ENCODE measurements around the gene ERMN. TPM values are rescaled to one million over a fixed set of nuclear protein-coding genes. Genes with fewer than 3 reads are reported as not detected.
A peak's percentile ranks its signal among the peaks of the same experiment; 100 is the strongest.
"Not testable (repeated sequence)": the region's sequence is repeated elsewhere in the genome, so short reads cannot be mapped to it uniquely, and the experiment has no call there.

The ERMN gene
- not detected in 2 replicates for total RNA-seq (2014; rRNA removed; shearing (Covaris generic))

- DNase-seq (ENCODE audit: low spot score) = no peak
Measured at GRCh38 chr2:157325786-157326185, at the start of gene ERMN. TSS of gene ERMN (minus strand) at chr2:157325824. CDS start at chr2:157325642, 182 bp downstream.

- DNase-seq (ENCODE audit: low spot score) = no peak
Measured at GRCh38 chr2:157375384-157375783, 49.8 kb upstream of the ERMN start.

- DNase-seq (ENCODE audit: low spot score) = not testable (repeated sequence)
Measured at GRCh38 chr2:157368508-157368907, 42.9 kb upstream of the ERMN start.

DNA sequence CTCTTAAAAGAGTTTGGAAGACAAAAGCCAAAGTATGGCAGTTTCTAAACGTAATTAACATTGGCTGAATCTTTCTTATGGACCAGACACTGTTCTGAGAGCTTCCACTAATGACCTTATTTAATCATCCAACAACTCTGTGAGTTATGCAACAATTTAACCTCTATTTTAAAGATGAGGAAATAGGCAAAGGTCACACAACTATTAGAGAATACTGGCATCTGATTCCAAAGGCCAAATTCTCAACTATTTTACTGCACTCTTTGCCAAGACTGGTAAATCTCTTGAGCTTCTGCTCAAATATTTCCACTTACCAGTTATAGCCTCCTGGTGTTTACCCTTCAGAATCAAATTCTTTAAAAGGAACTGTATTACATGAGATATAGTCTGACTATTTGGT, 42.1 kb upstream of the ERMN start:
- no peak for DNase-seq (ENCODE audit: low spot score)

DNA sequence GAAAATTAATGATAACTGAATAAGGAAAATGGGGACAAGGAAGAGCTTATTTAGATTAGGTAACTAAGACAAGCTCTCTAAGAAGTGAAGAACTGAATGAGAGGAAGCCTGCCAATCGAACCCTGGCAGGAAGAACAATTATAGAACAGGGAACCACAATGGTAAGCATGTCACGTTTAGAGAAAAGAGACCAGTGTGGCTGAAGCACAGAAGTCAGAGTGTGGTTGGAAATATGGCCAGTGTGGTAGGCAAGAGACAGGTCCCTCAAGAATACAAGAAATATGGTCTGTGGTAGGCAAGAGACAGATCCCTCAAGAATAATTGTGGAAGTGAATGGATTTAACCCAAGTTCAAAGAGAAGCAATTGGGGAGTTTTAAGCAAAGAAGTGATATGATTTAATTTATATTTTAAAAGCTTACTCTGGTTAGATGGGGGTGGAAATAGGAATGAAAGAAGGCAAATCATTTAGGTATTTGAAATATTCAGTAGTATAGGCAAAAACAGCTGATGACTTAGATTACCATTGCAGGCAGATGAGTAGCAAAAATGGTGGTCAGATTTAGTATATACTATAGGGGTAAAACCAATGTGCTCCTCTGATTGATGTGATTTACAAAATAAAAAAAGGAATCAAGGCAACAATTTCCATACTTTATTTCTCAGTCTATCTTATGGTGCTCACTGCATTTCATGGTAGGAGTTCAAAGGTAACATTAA, 38.8 kb upstream of the ERMN start:
- DNase-seq (ENCODE audit: low spot score) = no peak

- DNase-seq (ENCODE audit: low spot score) = no peak
Measured at GRCh38 chr2:157363612-157364101, 38.0 kb upstream of the ERMN start.

DNA sequence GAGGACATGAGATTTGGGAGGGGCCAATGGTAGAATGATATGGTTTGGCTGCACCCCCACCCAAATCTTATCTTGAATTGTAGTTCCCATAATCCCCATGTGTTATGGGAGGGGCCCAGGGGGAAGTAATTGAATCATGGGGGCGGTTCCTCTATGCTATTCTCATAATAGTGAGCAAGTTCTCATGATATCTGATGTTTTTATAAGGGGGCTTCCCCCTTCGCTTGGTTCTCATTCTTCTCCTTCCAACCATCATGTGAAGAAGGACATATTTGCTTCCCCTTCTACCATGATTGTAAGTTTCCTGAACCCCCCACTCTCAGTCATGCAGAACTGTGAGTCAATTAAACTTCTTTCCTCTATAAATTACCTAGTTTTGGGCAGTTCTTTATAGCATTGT, 37.0 kb upstream of the ERMN start:
- no peak for DNase-seq (ENCODE audit: low spot score)

GRCh38 chr2:157361526-157361925, 35.9 kb upstream of the ERMN start:
- DNase-seq (ENCODE audit: low spot score) = no peak

- DNase-seq (ENCODE audit: low spot score) = no peak
Measured at GRCh38 chr2:157359628-157360027, 34.0 kb upstream of the ERMN start.

- peak; percentile 22 for DNase-seq (ENCODE audit: low spot score)
Measured at GRCh38 chr2:157355618-157356017, 30.0 kb upstream of the ERMN start.

DNA sequence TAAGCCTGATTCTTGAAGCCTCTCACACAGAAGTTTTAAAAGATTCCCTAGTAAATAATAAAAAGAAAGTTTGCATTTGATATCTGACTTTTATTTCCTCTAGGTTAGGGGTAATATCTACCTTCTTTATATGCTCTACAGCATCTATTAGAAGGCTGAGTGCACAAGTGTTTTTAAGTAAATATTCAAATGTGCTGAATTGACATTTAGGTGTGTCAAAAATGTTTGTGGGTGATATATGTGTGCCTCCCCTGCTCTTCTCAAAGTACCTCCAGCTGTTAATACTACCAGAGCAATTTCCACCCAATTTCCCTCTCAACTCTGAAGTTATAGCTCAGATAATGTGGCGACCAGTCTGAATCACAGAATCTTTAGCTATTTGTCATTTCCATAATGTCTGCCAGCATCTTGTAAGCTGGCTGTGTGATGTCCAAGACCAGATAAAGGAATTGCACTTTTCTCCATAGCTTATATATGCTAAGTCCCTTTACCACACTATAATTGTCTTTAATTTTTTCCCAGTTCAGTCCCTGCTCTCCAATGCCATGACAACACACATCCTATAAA, 24.4 kb upstream of the ERMN start:
- no peak for DNase-seq (ENCODE audit: low spot score)

GRCh38 chr2:157348291-157348921, 22.8 kb upstream of the ERMN start:
- no peak for DNase-seq (ENCODE audit: low spot score)

DNA sequence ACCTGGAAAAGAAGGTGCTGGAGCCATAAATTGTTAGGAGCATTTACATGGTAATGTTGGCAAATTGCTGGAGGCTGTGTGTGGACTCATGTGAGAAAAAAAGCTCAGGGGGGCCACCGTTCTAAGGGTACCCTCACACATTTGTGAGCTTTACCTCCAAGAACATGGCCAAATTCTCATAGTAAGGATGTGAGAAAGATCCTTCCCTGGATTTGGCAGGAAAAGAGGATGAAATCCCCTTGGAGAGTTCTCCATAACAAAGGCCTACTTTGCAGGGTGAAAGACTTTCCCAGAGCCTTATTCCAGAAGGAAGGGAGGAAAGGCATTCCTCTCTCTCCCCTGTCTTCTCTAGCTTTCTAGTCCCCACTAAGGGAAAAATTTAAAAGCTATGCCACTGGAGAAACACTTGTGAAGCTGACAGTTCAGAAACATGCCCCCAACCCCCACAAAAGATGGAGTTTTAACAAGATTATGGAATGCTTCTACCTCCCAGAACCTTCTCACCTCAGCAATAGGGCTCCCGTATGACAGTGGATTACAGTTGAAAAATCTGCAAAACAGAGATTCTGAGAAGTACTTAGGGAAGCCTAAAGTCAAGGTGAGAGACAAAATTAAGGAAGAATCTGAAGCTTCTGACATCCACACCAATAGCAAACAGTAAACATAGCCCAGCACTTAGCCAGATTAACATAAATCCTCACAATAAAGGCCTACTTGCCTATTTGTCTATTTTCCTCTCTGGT, 20.2 kb upstream of the ERMN start:
- DNase-seq (ENCODE audit: low spot score) = no peak

- DNase-seq (ENCODE audit: low spot score) = not testable (repeated sequence)
Measured at GRCh38 chr2:157341381-157341780, 15.8 kb upstream of the ERMN start.

DNA sequence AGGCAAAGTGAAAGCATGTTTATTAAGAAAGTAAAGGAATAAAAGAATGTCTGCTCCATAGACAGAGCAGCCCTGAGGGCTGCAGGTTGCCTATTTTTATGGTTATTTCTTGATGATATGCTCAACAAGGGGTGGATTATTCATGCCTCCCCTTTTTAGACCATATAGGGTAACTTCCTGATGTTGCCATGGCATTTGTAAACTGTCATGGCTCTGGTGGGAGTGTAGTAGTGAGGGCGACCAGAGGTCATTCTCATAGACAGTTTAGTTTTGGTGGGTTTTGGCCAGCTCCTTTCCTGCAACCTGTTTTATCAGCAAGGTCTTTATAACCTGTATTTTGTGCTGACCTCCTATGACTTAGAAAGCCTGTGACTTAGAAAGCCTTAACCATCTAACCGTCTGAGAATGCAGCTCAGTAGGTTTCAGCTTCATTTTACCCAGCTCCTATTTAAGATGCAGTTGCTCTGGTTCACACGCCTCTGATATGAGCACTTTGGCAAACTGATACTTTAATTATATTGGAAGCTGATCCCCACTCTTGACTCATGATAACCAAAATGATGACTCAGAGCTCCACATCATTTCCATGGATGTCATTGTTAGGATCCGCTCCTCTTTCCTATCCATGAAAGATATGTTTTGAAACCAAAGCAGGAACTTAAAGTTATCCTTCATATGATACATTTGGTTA, 14.5 kb upstream of the ERMN start:
- no peak for DNase-seq (ENCODE audit: low spot score)

GRCh38 chr2:157337978-157338377, 12.4 kb upstream of the ERMN start:
- no peak for DNase-seq (ENCODE audit: low spot score)

DNA sequence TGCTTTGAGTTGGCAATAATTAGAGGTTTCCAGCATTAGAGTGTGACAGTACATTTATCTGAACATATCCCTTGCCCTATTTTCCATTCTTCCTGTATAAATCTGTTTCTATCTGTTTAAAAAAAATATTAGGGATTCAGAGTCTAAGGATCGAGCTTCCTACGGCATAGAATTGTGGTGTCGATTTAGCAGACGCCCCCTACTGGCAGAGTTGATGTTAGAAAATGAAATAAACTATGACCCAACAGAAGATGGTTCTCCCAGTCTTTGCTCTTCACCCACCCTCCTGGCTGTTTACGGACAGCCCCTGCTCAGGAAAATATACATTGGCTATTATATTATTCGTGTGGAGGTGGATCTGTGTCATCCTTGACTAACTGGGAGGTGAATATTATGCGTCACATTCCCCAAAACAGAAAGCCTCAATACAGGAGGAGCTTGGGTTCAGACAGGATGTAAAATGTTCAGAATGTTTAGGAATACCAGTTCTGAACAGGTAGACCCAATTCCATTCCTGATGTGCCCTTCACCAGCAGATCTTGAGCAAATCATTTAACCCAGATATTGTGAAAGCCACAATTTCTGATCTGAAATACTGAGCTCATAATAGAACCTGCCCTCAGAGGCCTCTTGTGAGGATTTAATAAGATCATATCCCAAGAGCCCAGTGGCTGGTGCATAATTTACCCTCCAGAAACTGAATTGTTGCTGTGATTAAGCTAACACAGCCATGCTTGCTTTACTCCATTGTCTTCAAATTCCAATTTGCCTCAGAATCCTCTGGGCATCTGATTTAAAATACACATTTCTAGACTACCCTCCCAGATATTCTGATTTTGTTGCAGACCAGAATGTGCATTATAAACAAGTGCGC, 10.8 kb upstream of the ERMN start:
- peak; percentile 40 for DNase-seq (ENCODE audit: low spot score)

GRCh38 chr2:157334797-157335196, 9.2 kb upstream of the ERMN start:
- DNase-seq (ENCODE audit: low spot score) = no peak

DNA sequence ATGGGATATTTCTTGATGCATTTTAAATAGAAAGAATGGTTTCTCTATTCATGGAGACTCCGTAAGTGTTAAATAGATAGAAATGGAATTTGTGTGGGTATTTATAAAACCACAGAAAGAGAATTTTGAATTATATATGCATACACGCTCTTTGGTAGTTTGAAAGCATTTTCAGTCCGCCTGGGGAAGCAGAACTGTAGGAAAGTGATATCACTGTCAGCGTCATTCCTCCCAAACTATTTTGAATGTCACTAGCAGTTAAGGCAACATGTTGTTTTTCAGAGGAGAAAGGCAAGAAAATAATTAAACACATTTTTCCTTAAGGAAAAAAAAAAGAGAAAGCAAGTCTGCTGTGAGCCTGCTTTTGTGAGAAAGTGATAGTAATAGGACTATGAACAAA, 8.7 kb upstream of the ERMN start:
- no peak for DNase-seq (ENCODE audit: low spot score)

GRCh38 chr2:157333304-157334047, 7.9 kb upstream of the ERMN start:
- DNase-seq (ENCODE audit: low spot score) = no peak
